ENCODE results near the gene TALDO1.

The TALDO1 gene

DNA sequence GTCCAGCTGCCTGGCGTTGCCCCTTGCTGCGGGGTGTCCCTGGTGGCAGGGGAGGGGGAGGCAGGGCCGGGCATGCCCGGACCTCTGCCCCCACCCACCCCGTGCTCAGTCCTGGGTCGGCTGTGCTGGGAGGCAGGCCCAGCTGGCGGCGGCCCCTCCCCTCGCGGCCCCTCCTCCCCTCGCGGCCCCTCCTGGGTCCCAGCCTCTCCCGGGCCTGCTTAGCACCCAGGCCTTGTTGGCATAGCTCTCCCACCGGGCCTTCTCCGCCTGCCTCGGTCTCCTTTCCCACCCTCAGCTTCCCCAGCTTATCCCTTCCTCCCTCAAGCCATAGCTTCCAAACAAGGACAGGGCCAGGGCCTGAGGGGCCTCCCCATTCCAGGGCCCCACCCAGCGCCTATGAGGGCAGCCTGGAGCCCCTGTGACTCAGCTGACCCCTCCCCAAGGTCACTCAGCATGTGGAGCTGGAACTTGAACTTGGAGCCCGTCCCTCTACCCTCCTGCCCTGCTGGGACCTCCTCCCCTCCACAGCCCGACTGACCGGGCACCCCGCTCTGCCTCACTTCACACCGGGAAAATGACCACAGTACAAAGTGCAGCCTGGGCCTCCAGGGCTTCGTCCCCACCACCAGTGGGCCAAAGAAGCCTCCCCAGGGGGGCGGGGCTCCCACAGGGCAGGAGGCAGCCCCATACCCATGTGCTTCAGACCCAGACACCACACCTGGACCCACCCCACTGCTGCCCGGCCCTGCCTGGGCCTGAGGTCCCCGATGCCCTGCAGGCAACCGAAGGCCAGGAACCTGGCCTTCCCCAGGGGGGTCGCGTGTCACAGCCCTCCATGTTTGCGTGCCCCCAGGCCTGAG is 40.1 kb upstream of the TALDO1 start:
- Histone ChIP-seq H3K79me2 (no peaks in the 10 kb centered on the region), H3K4me1 (no peaks in the 10 kb centered on the region), H3K9me3 (ENCODE audit: control insufficient read depth, low read length) (no peaks in the 10 kb centered on the region), H3K27me3 (ENCODE audit: control insufficient read depth, insufficient read depth, low read length) (no peaks in the 10 kb centered on the region), H2AFZ (no peak overlapping the region), H3K27ac (no peak overlapping the region), H3K4me2 (ENCODE audit: low read length) (no peak overlapping the region), H3K4me3 (ENCODE audit: low read depth, low read length) (no peak overlapping the region), H3K36me3 (ENCODE audit: control insufficient read depth, insufficient read depth, low read length) (no peaks in the 10 kb centered on the region), H3K9ac (no peak overlapping the region)
- TF ChIP-seq, protein P1, sequence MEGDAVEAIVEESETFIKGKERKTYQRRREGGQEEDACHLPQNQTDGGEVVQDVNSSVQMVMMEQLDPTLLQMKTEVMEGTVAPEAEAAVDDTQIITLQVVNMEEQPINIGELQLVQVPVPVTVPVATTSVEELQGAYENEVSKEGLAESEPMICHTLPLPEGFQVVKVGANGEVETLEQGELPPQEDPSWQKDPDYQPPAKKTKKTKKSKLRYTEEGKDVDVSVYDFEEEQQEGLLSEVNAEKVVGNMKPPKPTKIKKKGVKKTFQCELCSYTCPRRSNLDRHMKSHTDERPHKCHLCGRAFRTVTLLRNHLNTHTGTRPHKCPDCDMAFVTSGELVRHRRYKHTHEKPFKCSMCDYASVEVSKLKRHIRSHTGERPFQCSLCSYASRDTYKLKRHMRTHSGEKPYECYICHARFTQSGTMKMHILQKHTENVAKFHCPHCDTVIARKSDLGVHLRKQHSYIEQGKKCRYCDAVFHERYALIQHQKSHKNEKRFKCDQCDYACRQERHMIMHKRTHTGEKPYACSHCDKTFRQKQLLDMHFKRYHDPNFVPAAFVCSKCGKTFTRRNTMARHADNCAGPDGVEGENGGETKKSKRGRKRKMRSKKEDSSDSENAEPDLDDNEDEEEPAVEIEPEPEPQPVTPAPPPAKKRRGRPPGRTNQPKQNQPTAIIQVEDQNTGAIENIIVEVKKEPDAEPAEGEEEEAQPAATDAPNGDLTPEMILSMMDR (IDR thresholded peaks at IDR 0.05), result no peak

DNA sequence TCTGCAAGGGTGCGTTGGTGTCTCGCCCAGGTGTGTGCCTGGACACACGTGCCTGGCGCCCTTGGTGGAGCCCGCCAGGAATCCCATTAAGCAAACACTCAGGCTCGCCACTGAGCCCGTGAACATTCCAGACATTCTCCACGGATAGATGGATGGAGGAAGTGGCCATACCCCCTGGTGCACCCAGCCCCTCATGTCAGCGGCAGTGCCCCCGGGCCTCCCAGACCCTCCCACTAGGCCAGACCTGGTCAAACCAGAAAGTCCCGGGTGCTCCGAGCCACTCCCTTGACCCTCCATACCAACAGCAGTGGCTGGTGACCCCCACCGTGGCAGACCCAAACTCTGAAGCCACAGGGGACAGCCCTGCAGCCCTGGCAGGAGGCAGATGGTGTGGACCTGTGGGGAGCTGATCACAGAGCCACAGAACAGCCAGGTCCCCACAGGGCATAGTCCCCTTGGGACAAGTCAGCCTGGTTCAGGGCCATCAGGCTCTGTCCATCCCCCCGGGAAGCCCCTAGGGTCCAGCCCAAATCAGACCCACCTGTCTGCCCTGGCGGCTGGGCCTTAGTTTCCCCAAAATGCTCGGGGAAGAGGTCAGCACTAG is 39.3 kb upstream of the TALDO1 start:
- Histone ChIP-seq H3K27me3 (ENCODE audit: control insufficient read depth, insufficient read depth, low read length) (no peaks in the 10 kb centered on the region), H3K36me3 (ENCODE audit: control insufficient read depth, insufficient read depth, low read length) (no peaks in the 10 kb centered on the region), H3K4me1 (no peaks in the 10 kb centered on the region), H3K9me3 (ENCODE audit: control insufficient read depth, low read length) (no peaks in the 10 kb centered on the region), H3K4me3 (ENCODE audit: low read depth, low read length) (no peak overlapping the region), H3K4me2 (ENCODE audit: low read length) (no peak overlapping the region), H3K9ac (no peak overlapping the region), H3K27ac (no peak overlapping the region), H2AFZ (no peak overlapping the region), H3K79me2 (no peaks in the 10 kb centered on the region)
- TF ChIP-seq, protein P1 (IDR thresholded peaks at IDR 0.05), result no peak

DNA sequence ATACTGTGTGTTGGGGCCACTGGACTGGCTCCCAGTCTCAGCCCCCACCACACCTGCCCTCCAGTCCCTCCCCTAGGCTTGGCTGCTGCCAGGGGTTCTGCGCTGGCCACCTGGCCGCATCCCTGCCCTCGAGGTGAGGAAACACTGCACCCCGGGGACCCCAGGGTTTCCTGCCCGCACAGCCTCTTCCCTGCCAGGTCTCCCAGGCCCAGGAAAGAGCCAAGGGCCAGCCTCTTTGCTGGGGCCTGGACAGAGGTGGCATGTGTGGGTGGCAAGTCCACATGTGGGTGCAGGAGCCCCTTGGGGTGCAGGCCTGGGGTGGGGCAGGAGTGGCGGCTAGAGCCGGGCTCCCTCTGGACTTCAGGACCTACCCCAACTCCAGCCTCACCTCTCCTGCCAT is 38.8 kb upstream of the TALDO1 start:
- no peak overlapping the region for H3K27ac ChIP-seq
- H3K36me3 ChIP-seq (ENCODE audit: control insufficient read depth, insufficient read depth, low read length), result no peaks in the 10 kb centered on the region
- no peak overlapping the region for H3K9ac ChIP-seq
- H3K4me3 ChIP-seq (ENCODE audit: low read depth, low read length), result no peak overlapping the region
- no peak overlapping the region for H3K4me2 ChIP-seq (ENCODE audit: low read length)
- TF ChIP-seq, protein P1 (IDR thresholded peaks at IDR 0.05), result no peak
- H3K9me3 ChIP-seq (ENCODE audit: control insufficient read depth, low read length), result no peaks in the 10 kb centered on the region
- H3K27me3 ChIP-seq (ENCODE audit: control insufficient read depth, insufficient read depth, low read length), result no peaks in the 10 kb centered on the region
- H2AFZ ChIP-seq, result no peak overlapping the region
- no peaks in the 10 kb centered on the region for H3K79me2 ChIP-seq
- H3K4me1 ChIP-seq, result no peaks in the 10 kb centered on the region

DNA sequence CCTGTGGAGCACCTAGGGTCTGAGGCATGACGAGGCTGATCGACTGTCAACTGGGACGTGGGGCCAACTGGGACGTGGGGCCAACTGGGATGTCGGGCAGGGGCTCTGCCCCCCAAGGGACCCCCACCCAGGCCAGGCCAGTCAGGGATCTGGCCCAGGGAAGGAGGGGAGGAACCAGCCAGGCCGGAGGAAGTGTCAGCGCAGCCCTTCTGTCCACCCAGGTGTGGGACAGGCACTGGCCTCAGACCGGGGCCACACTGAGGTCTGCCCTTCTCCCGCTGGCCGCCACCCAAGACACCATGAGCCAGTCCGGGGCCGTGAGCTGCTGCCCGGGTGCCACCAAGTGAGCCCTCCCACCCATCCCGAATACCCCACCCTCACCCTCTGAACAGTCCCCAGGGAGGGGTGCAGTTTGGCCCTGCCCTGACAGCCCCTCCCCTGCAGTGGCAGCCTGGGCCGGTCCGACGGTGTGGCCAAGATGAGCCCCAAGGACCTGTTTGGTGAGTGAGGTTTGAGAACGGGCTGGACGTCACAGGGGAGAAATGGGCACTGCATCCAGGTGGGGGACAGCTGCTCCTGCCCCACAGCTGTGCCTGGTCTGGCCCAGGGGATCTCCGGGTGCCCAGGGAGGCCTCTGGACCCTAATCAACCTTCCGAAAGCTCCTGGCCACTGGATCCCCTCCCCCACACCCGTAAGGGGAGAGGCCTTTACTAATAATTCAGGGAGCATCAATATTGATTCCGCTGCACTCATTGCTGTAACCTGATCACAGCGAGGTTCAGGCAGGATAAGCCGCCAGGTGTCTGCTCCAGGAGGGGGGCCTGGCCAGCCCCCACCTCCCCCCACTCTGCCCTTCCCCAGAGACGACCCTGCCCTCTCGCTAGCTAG is 37.9 kb upstream of the TALDO1 start:
- H3K9ac ChIP-seq, result no peak overlapping the region
- TF ChIP-seq, protein P1 (IDR thresholded peaks at IDR 0.05), result no peak
- no peaks in the 10 kb centered on the region for H3K4me1 ChIP-seq
- H3K4me3 ChIP-seq (ENCODE audit: low read depth, low read length), result no peak overlapping the region
- H3K79me2 ChIP-seq, result no peaks in the 10 kb centered on the region
- H3K27me3 ChIP-seq (ENCODE audit: control insufficient read depth, insufficient read depth, low read length), result no peaks in the 10 kb centered on the region
- H2AFZ ChIP-seq, result no peak overlapping the region
- H3K27ac ChIP-seq, result no peak overlapping the region
- no peaks in the 10 kb centered on the region for H3K9me3 ChIP-seq (ENCODE audit: control insufficient read depth, low read length)
- no peak overlapping the region for H3K4me2 ChIP-seq (ENCODE audit: low read length)
- H3K36me3 ChIP-seq (ENCODE audit: control insufficient read depth, insufficient read depth, low read length), result no peaks in the 10 kb centered on the region
